GM10248 (cell line): ENCODE results near the gene SLC22A23.

ENCODE experiments used
- CTCF ChIA-PET: fragments of 300-600 bp; sonication (Branson Sonifier 250); formaldehyde crosslinking; extraction: SDS; loops from one replicate; lab custom pipeline; 2021; ENCODE audit warnings: antibody characterized with exemption; lab: Yijun Ruan, JAX
- POLR2A ChIA-PET: fragments of 350-650 bp; sonication (Branson Sonifier 250); formaldehyde crosslinking; extraction: SDS; loops from one replicate; lab custom pipeline; 2020; ENCODE audit warnings: antibody characterized with exemption; lab: Yijun Ruan, JAX
- DNase-seq: peaks from one replicate; pipeline ENCODE4 v3.0.0; 2012; ENCODE audit errors: extremely low spot score
- TF ChIP-seq, protein P1 (sequence below): IDR thresholded peaks from 2 replicates; pipeline ENCODE4 v1.5.1; 2012; ENCODE audit warnings: mild to moderate bottlenecking, low read depth; ENCODE audit errors: extremely low read depth, missing control alignments, control extremely low read depth

SLC22A23 gene

GRCh38 chr6:3325210-3325609 is 131.6 kb downstream of the SLC22A23 start:
- ChIA-PET POLR2A (no interaction called here), CTCF (interaction anchor here (1.0 to 2.3 kb wide), 2 partner anchors 12 to 28 kb away, joined by 3 to 7 read pairs; no protein-coding TSS in a partner anchor)
- DNase-seq, result no peak
- TF ChIP-seq, protein P1, sequence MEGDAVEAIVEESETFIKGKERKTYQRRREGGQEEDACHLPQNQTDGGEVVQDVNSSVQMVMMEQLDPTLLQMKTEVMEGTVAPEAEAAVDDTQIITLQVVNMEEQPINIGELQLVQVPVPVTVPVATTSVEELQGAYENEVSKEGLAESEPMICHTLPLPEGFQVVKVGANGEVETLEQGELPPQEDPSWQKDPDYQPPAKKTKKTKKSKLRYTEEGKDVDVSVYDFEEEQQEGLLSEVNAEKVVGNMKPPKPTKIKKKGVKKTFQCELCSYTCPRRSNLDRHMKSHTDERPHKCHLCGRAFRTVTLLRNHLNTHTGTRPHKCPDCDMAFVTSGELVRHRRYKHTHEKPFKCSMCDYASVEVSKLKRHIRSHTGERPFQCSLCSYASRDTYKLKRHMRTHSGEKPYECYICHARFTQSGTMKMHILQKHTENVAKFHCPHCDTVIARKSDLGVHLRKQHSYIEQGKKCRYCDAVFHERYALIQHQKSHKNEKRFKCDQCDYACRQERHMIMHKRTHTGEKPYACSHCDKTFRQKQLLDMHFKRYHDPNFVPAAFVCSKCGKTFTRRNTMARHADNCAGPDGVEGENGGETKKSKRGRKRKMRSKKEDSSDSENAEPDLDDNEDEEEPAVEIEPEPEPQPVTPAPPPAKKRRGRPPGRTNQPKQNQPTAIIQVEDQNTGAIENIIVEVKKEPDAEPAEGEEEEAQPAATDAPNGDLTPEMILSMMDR, result no peak

DNA sequence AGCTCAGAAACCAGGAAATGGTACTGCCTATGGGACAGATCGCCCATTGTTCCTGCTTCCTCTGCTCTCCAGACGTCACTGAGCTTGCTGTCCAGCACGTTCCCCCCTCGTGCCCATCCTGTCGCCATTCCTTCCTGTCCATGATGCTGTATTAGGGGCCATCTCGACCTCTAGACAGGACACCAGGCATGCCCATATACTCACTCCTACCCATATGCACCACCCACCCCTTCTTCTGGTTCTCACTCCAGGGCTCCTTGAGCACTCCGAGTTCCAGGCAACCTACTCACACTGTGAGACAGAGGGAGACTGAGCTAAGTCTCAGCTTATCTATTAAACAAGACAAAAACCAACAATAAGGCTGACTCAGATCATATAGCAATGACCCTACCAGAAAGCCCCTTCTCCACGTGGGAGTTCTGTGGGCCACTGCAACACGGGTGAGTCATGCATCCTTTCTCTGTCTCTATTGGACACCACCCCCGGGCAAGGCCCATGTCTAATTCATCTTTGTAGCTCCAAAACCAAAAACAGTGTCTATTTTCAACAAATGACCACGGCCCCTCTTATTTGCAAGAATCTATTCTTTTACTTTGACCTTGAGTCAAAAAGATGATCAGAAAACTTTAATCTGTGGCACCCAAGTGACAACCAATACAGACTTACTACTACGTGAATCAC is 132.4 kb downstream of the SLC22A23 start:
- TF ChIP-seq, protein P1, result no peak
- ChIA-PET POLR2A (no interaction called here), CTCF (interaction anchor here (0.7 to 2.3 kb wide), 5 partner anchors 13 to 57 kb away, joined by 3 to 7 read pairs (median 3); no protein-coding TSS in a partner anchor)
- DNase-seq, result peak; percentile 75

DNA sequence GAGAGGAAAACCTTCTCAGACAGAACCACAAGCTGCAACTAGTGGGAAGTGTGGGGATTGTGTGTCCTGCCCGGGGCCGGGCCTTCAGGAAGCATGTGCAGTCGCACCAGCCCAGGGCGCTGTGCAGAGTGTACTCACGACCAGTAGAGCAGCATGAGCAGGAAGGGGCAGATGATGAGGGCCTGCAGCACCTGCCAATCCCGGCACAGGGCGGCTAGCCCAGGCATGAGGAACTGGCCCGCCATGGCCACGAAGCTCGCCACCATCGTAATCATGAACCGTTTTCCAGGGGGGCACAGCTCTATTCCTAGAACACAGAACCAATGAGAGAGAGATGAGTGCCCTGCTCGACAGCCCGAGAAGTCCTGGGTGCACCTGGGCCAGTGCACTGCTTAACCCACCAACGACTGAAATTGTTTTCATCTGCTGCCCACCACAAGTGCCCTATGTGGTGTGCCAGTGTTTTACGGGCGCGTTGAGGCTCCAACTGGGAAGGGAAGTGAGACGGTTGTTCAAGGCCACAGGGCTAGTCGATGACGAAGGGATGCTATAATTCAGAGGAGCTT is 133.1 kb downstream of the SLC22A23 start:
- POLR2A ChIA-PET, result no interaction called here
- no peak for DNase-seq
- TF ChIP-seq, protein P1, result no peak
- CTCF ChIA-PET, result interaction anchor here (0.7 to 2.8 kb wide), 5 partner anchors 12 to 58 kb away, joined by 3 to 17 read pairs (median 3); no protein-coding TSS in a partner anchor

- DNase-seq, result no peak
- TF ChIP-seq, protein P1, result no peak
- ChIA-PET POLR2A (no interaction called here), CTCF (interaction anchor here (0.9 to 2.8 kb wide), 3 partner anchors 13 to 58 kb away, joined by 3 to 17 read pairs (median 3); no protein-coding TSS in a partner anchor)
These were observed 133.7 kb downstream of the SLC22A23 start for GRCh38 chr6:3323148-3323547.

- TF ChIP-seq, protein P1, result no peak
- CTCF ChIA-PET, result interaction anchor here (2.8 kb wide), 1 partner anchor 14 kb away, joined by 17 read pairs; no protein-coding TSS in a partner anchor
- POLR2A ChIA-PET, result no interaction called here
- DNase-seq, result no peak
These were observed 134.4 kb downstream of the SLC22A23 start for GRCh38 chr6:3322366-3322890.

DNA sequence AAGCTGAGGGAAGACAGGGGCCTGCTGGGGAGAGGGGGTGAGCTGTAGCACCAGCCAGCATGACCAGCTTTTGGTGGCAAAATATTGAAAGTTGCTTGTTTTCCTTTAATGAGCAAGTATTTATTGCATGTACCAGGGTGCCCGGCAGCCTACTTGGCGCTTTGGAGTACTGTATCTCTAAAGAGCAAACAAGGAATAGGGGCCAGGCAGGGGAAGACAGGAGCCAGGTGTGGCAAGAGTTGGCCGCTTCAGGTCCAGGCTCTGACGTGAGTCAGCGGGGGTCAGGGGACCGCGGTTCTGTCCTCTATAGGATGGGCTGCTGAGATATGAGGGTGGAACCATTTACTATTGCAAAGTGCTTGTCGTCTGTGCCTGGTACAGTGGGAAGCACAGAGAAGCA is 135.0 kb downstream of the SLC22A23 start:
- ChIA-PET CTCF (interaction anchor here (1.0 to 2.8 kb wide), 2 partner anchors 11 to 14 kb away, joined by 4 to 17 read pairs; no protein-coding TSS in a partner anchor), POLR2A (no interaction called here)
- no peak for DNase-seq
- TF ChIP-seq, protein P1, result no peak
